Measurements from ENCODE around the gene BCAS1.

BCAS1 gene

GRCh38 chr20:54059691-54060364 is 10.6 kb downstream of the BCAS1 start:
- Histone ChIP-seq H3K27me3 (ENCODE audit: control insufficient read depth in 1 of 2, insufficient read depth in 2 of 2, low read length in 2 of 2) (no peaks in the 10 kb centered on the region), H3K4me3 (ENCODE audit: low read depth in 1 of 2, low read length in 2 of 2) (no peak overlapping the region), H3K36me3 (ENCODE audit: insufficient read depth, low read length) (no peaks in the 10 kb centered on the region), H3K9me3 (ENCODE audit: low read length) (no peaks in the 10 kb centered on the region), H3K27ac (ENCODE audit: low read depth, low read length) (no peak overlapping the region), H3K9ac (ENCODE audit: low read length) (no peak overlapping the region), H3K4me1 (ENCODE audit: insufficient read depth, low read length) (no peaks in the 10 kb centered on the region)

DNA sequence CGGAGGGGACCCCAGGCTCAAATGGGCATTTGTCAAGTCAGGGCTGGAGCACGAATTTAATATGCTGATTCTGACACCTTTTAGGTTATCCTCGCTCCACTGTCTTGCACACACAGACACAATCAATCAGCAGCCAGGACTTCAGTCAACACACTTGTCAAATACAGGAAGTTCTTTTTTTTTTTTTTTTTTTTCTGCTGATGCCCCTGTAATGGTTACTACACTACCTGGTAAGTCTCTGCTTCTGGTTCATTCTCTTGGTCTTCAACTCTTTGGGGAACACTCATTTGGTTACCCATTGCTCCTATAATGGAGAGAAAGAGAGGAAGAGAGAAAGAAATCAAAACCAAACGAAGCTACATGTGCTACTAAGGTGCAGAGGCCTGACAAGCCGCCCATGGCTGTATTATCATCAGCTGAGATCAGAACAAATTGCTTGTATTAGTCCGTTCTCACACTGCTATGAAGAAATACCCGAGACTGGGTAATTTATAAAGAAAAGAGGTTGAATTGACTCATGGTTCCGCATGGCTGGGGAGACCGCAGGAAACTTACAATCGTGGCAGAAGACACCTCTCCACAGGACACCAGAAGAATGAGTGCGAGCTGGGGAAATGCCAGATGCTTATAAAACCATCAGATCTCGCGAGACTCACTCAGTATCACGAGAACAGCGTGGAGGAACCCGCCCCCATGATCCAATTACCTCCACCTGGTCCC is 11.8 kb downstream of the BCAS1 start:
- no peaks in the 10 kb centered on the region for H3K4me1 ChIP-seq (ENCODE audit: insufficient read depth, low read length)
- no peak overlapping the region for H3K9ac ChIP-seq (ENCODE audit: low read length)
- H3K4me3 ChIP-seq (ENCODE audit: low read depth in 1 of 2, low read length in 2 of 2): no peak overlapping the region
- no peaks in the 10 kb centered on the region for H3K9me3 ChIP-seq (ENCODE audit: low read length)
- H3K27ac ChIP-seq (ENCODE audit: low read depth, low read length): no peak overlapping the region
- no peaks in the 10 kb centered on the region for H3K36me3 ChIP-seq (ENCODE audit: insufficient read depth, low read length)
- no peaks in the 10 kb centered on the region for H3K27me3 ChIP-seq (ENCODE audit: control insufficient read depth in 1 of 2, insufficient read depth in 2 of 2, low read length in 2 of 2)

DNA sequence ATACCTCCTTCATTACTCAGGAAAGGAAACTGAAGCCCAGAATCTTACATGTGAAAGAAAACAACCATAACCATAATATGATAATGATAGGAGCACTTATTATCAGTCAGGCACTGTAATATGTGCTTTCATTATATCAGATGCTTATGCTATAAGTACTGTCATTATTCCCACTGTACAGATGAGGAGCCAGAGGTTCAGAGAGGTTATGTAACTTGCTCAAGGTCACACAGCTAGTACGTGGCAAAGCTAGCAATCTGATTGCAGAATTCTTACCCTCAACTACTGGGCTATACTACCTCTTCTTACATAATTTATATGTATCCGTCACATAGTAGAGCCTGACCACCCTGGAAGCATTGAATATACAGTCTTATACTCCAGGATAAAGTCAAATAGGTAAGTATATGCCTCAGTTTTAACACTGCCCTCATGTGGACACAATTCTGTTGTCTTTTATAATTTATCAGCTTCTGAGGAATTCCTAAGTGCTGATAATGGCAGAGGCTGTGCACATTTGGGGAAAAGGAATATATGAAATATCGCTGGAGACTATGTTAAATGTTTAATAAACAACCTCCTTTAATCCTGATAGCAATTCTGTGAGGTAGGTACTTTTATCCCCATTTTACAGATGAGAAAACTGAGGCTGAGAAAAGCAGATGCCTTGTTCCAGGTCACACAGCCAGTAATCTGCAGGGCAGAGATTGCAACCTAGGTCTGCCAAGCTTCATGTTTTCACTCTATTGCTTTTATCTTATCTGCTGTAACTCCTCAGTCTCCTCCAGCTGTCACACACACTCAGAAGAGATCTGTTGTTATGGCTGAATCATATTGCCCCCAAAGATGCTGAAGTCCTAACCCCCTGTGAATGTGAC is 13.4 kb downstream of the BCAS1 start:
- H3K4me1 ChIP-seq (ENCODE audit: insufficient read depth, low read length): no peaks in the 10 kb centered on the region
- H3K4me3 ChIP-seq (ENCODE audit: low read depth in 1 of 2, low read length in 2 of 2): no peak overlapping the region
- no peak overlapping the region for H3K27ac ChIP-seq (ENCODE audit: low read depth, low read length)
- H3K9ac ChIP-seq (ENCODE audit: low read length): no peak overlapping the region
- no peaks in the 10 kb centered on the region for H3K36me3 ChIP-seq (ENCODE audit: insufficient read depth, low read length)
- H3K9me3 ChIP-seq (ENCODE audit: low read length): no peaks in the 10 kb centered on the region
- no peaks in the 10 kb centered on the region for H3K27me3 ChIP-seq (ENCODE audit: control insufficient read depth in 1 of 2, insufficient read depth in 2 of 2, low read length in 2 of 2)

DNA sequence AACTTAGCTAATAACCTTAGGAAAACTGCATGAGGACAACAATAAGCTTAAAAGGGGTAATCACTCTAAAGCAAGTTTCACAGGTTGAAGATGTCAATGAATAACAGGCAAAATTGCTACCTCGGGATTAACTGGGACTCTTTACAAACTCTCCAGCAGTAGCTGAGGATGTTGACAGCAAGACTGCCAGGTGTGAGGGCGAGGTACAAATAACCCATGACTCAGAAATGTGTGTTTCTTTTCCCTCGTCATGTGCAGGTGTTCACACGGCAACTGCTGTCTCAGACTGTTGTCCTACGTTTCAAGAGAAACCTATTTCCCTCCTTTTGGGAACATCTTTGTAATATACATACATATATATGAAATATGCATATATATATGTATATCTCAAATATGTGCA is 15.9 kb downstream of the BCAS1 start:
- Histone ChIP-seq H3K9me3 (ENCODE audit: low read length) (no peaks in the 10 kb centered on the region), H3K27ac (ENCODE audit: low read depth, low read length) (no peak overlapping the region), H3K36me3 (ENCODE audit: insufficient read depth, low read length) (no peaks in the 10 kb centered on the region), H3K4me1 (ENCODE audit: insufficient read depth, low read length) (no peaks in the 10 kb centered on the region), H3K27me3 (ENCODE audit: control insufficient read depth in 1 of 2, insufficient read depth in 2 of 2, low read length in 2 of 2) (no peaks in the 10 kb centered on the region), H3K9ac (ENCODE audit: low read length) (no peak overlapping the region), H3K4me3 (ENCODE audit: low read depth in 1 of 2, low read length in 2 of 2) (no peak overlapping the region)

GRCh38 chr20:54051068-54051467 is 19.3 kb downstream of the BCAS1 start:
- H3K36me3 ChIP-seq (ENCODE audit: insufficient read depth, low read length): no peaks in the 10 kb centered on the region
- no peak overlapping the region for H3K4me3 ChIP-seq (ENCODE audit: low read depth in 1 of 2, low read length in 2 of 2)
- no peaks in the 10 kb centered on the region for H3K9me3 ChIP-seq (ENCODE audit: low read length)
- no peaks in the 10 kb centered on the region for H3K27me3 ChIP-seq (ENCODE audit: control insufficient read depth in 1 of 2, insufficient read depth in 2 of 2, low read length in 2 of 2)
- H3K4me1 ChIP-seq (ENCODE audit: insufficient read depth, low read length): no peaks in the 10 kb centered on the region
- H3K9ac ChIP-seq (ENCODE audit: low read length): no peak overlapping the region
- no peak overlapping the region for H3K27ac ChIP-seq (ENCODE audit: low read depth, low read length)

DNA sequence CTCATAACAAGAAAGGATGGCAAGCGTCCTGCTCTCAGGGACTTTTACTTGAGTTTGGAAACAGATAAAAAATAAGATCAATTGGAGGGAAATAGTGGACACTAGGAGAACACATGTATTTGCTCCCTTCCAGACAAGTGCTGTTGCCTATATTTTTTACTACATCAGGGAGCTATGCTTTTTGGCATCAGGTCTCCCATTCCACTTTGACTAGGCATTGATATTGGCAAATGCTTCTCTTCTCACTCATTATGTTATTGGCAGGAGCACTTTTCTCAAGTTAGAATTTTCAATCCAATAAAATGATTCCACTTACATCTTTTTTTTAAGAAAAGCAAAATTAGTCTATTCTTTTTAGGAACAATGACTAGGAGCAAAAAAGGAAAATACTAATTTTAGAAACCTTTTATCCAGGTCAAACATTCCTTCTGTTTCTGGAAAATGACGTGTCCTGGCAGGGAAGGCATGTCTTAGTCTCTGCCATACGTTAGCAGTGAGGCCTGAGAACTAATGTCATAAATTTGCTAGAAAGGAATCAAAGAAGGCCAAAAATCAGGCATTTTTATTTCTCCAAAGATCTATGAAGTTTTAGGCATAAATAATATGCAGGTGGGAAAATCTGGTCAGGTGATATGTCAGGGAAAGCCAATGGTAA is 21.4 kb downstream of the BCAS1 start:
- Histone ChIP-seq H3K36me3 (ENCODE audit: insufficient read depth, low read length) (no peaks in the 10 kb centered on the region), H3K9ac (ENCODE audit: low read length) (no peak overlapping the region), H3K27me3 (ENCODE audit: control insufficient read depth in 1 of 2, insufficient read depth in 2 of 2, low read length in 2 of 2) (no peaks in the 10 kb centered on the region), H3K27ac (ENCODE audit: low read depth, low read length) (no peak overlapping the region), H3K4me3 (ENCODE audit: low read depth in 1 of 2, low read length in 2 of 2) (no peak overlapping the region), H3K4me1 (ENCODE audit: insufficient read depth, low read length) (no peaks in the 10 kb centered on the region), H3K9me3 (ENCODE audit: low read length) (no peaks in the 10 kb centered on the region)

- Histone ChIP-seq H3K4me3 (ENCODE audit: low read depth in 1 of 2, low read length in 2 of 2) (no peak overlapping the region), H3K9ac (ENCODE audit: low read length) (no peak overlapping the region), H3K4me1 (ENCODE audit: insufficient read depth, low read length) (no peaks in the 10 kb centered on the region), H3K27ac (ENCODE audit: low read depth, low read length) (no peak overlapping the region), H3K9me3 (ENCODE audit: low read length) (no peaks in the 10 kb centered on the region), H3K36me3 (ENCODE audit: insufficient read depth, low read length) (no peaks in the 10 kb centered on the region), H3K27me3 (ENCODE audit: control insufficient read depth in 1 of 2, insufficient read depth in 2 of 2, low read length in 2 of 2) (no peaks in the 10 kb centered on the region)
Observed at GRCh38 chr20:54048481-54048880, 21.9 kb downstream of the BCAS1 start.

GRCh38 chr20:54047720-54048119 is 22.7 kb downstream of the BCAS1 start:
- no peaks in the 10 kb centered on the region for H3K27me3 ChIP-seq (ENCODE audit: control insufficient read depth in 1 of 2, insufficient read depth in 2 of 2, low read length in 2 of 2)
- no peak overlapping the region for H3K9ac ChIP-seq (ENCODE audit: low read length)
- H3K4me3 ChIP-seq (ENCODE audit: low read depth in 1 of 2, low read length in 2 of 2): no peak overlapping the region
- no peaks in the 10 kb centered on the region for H3K9me3 ChIP-seq (ENCODE audit: low read length)
- no peaks in the 10 kb centered on the region for H3K36me3 ChIP-seq (ENCODE audit: insufficient read depth, low read length)
- no peaks in the 10 kb centered on the region for H3K4me1 ChIP-seq (ENCODE audit: insufficient read depth, low read length)
- H3K27ac ChIP-seq (ENCODE audit: low read depth, low read length): no peak overlapping the region

DNA sequence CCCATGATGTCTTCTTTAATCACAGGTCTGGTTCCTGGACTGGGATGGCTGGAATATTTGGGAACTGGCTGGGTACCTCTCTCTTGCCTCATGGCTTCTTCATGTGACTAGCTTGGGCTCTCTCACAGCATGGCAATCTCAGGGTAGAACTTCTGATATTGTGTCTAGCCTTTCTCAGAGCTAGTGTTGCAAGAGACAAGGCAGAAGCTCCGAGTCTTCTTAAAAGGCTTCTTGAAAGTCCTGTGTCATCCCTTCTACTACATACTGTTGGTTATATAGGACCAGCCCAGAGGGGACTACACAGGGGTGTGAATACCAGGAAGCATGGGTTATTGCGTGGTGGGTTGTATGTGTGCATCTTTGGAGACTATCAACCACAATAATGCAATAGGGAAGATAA is 23.3 kb downstream of the BCAS1 start:
- no peak overlapping the region for H3K9ac ChIP-seq (ENCODE audit: low read length)
- no peaks in the 10 kb centered on the region for H3K27me3 ChIP-seq (ENCODE audit: control insufficient read depth in 1 of 2, insufficient read depth in 2 of 2, low read length in 2 of 2)
- no peaks in the 10 kb centered on the region for H3K36me3 ChIP-seq (ENCODE audit: insufficient read depth, low read length)
- H3K9me3 ChIP-seq (ENCODE audit: low read length): no peaks in the 10 kb centered on the region
- H3K27ac ChIP-seq (ENCODE audit: low read depth, low read length): no peak overlapping the region
- no peaks in the 10 kb centered on the region for H3K4me1 ChIP-seq (ENCODE audit: insufficient read depth, low read length)
- no peak overlapping the region for H3K4me3 ChIP-seq (ENCODE audit: low read depth in 1 of 2, low read length in 2 of 2)

DNA sequence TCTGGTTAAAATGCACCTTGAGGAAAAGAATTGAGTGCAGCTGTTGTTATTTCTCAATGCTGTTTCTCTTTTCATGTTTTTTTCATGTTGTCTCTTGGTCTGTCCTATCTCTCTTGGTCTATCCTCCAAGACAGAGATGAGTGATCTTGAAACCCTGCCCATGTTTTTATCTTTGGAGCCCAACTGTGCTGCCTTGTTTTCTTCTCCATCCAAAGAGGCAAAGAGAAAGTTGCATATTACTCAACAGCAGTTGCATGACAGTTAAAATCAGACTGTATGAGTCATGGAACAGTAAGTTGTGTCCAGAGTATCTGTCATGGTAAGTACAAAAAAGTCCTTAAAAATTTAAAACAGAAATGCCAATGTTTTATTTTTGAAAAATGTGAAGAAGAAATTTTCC is 26.2 kb downstream of the BCAS1 start:
- no peak overlapping the region for H3K9ac ChIP-seq (ENCODE audit: low read length)
- no peaks in the 10 kb centered on the region for H3K36me3 ChIP-seq (ENCODE audit: insufficient read depth, low read length)
- no peak overlapping the region for H3K4me3 ChIP-seq (ENCODE audit: low read depth in 1 of 2, low read length in 2 of 2)
- no peak overlapping the region for H3K27ac ChIP-seq (ENCODE audit: low read depth, low read length)
- H3K9me3 ChIP-seq (ENCODE audit: low read length): no peaks in the 10 kb centered on the region
- no peaks in the 10 kb centered on the region for H3K27me3 ChIP-seq (ENCODE audit: control insufficient read depth in 1 of 2, insufficient read depth in 2 of 2, low read length in 2 of 2)
- no peaks in the 10 kb centered on the region for H3K4me1 ChIP-seq (ENCODE audit: insufficient read depth, low read length)

Measured in muscle layer of colon (tissue), 2 donors.